Endodermal cell (in vitro differentiated cells): ENCODE results near the gene TRIM24. TPM values are rescaled to one million over a fixed set of nuclear protein-coding genes. Genes with fewer than 3 reads are reported as not detected.

Source experiments
- DNase-seq: peaks from one replicate; pipeline ENCODE4 v3.0.0-alpha.2; 2017
- H3K27ac ChIP-seq: 2 replicates; pipeline ENCODE4 v1.5.1; 2013; ENCODE audit warnings: mild to moderate bottlenecking, low read depth, low read length, moderate library complexity
- H3K27me3 ChIP-seq: 2 replicates; pipeline ENCODE4 v1.6.1; 2013; ENCODE audit warnings: mild to moderate bottlenecking, low read length, moderate library complexity; ENCODE audit not compliant: insufficient read depth, control insufficient read depth, poor library complexity, severe bottlenecking
- H3K36me3 ChIP-seq: 2 replicates; pipeline ENCODE4 v1.7.0; 2013; ENCODE audit warnings: mild to moderate bottlenecking, low read length, moderate library complexity; ENCODE audit not compliant: control insufficient read depth, insufficient read depth
- H3K4me1 ChIP-seq: one replicate; pipeline ENCODE4 v1.7.0; 2013; ENCODE audit warnings: low read length; ENCODE audit not compliant: control insufficient read depth, insufficient read depth
- H3K4me3 ChIP-seq: 2 replicates; pipeline ENCODE4 v1.5.1; 2013; ENCODE audit warnings: mild to moderate bottlenecking, low read length, moderate library complexity
- H3K9ac ChIP-seq: 2 replicates; pipeline ENCODE4 v1.6.1; 2013; ENCODE audit warnings: mild to moderate bottlenecking, low read length, moderate library complexity; ENCODE audit not compliant: poor library complexity, severe bottlenecking; ENCODE audit errors: extremely low read depth
- H3K9me3 ChIP-seq: 2 replicates; pipeline ENCODE4 v1.6.1; 2013; ENCODE audit warnings: mild to moderate bottlenecking, low read length, moderate library complexity; ENCODE audit not compliant: control insufficient read depth
- H3K27ac Mint-ChIP-seq: 2 replicates; pipeline ENCODE4 v1.8.0; 2020; ENCODE audit warnings: mixed read lengths
- H3K27me3 Mint-ChIP-seq: 2 replicates; pipeline ENCODE4 v1.8.0; 2021; ENCODE audit warnings: mild to moderate bottlenecking, mixed read lengths; ENCODE audit not compliant: insufficient read depth
- H3K36me3 Mint-ChIP-seq: 2 replicates; pipeline ENCODE4 v1.8.0; 2020; ENCODE audit warnings: low read depth, mixed read lengths
- H3K4me1 Mint-ChIP-seq: 2 replicates; pipeline ENCODE4 v1.8.0; 2020; ENCODE audit warnings: mixed read lengths
- H3K4me3 Mint-ChIP-seq: 2 replicates; pipeline ENCODE4 v1.8.0; 2020; ENCODE audit warnings: mild to moderate bottlenecking, moderate library complexity, mixed read lengths
- H3K9me3 Mint-ChIP-seq: 2 replicates; pipeline ENCODE4 v1.8.0; 2020; ENCODE audit warnings: mild to moderate bottlenecking, mixed read lengths
- CTCF ChIP-seq: fragments of 200-600 bp; sonication (generic); conservative IDR thresholded peaks from 2 replicates; pipeline ENCODE4 v1.5.0; 2021; ENCODE audit warnings: antibody characterized with exemption, mild to moderate bottlenecking
- WGBS, 2 experiments: methylation state at CpG; one replicate each; pipeline versions ENCODE4 v1.1.5 to v1.1.7; 2013; ENCODE audit warnings: missing lambda C conversion rate in 2 of 2, mixed read lengths in 1 of 2; ENCODE audit not compliant: insufficient coverage in 1 of 2, insufficient read length in 1 of 2; 5-methylcytosine and 5-hydroxymethylcytosine counted together
- total RNA-seq, 2 donors: library from RNA; stranded (reverse); fragmentation: NEBNext Ultra II Directional in 1 of 2; extraction: Animal tissue kit (Norgen Biotek cat#: 25700) in 1 of 2; gene quantifications; 2 replicates in 1 of 2; 3 replicates in 1 of 2; pipeline ENCODE4 v1.2.1, GENCODE V29; 2021

Gene TRIM24
- total RNA-seq, 2 donors from 2014 or later: 62.1 to 70.1 TPM

- H3K27me3 Mint-ChIP-seq: no peaks in the 10 kb centered on the region
- no peak overlapping the region for H3K4me3 Mint-ChIP-seq
- no peaks in the 10 kb centered on the region for H3K36me3 Mint-ChIP-seq
- DNase-seq: peak; percentile 22
- no peak overlapping the region for H3K4me3 ChIP-seq
- no peak overlapping the region for H3K27ac Mint-ChIP-seq
- H3K9ac ChIP-seq: no peak overlapping the region
- no peak for TF ChIP-seq CTCF
- H3K4me1 ChIP-seq: no peaks in the 10 kb centered on the region
- no peaks in the 10 kb centered on the region for H3K9me3 ChIP-seq
- H3K36me3 ChIP-seq: no peaks in the 10 kb centered on the region
- WGBS, 2 experiments: 89 to 94% methylated on average over 3 to 4 of the region's 4 CpGs
- H3K9me3 Mint-ChIP-seq: peaks cover 3% of the 10 kb centered on the region
- no peaks in the 10 kb centered on the region for H3K27me3 ChIP-seq
- peaks cover 20% of the 10 kb centered on the region for H3K4me1 Mint-ChIP-seq
- no peak overlapping the region for H3K27ac ChIP-seq
These were observed 3.8 kb upstream of the TRIM24 start for GRCh38 chr7:138456220-138456619.

GRCh38 chr7:138458576-138459412, 1.3 kb upstream of the TRIM24 start:
- peak; percentile 89 for DNase-seq
- peaks cover 20% of the 10 kb centered on the region for H3K4me1 Mint-ChIP-seq
- WGBS, 2 experiments: 30 to 32% methylated on average over 8 to 18 of the region's 18 CpGs
- H3K4me3 Mint-ChIP-seq: peak overlapping the region; percentile 92
- no peak overlapping the region for H3K9ac ChIP-seq
- H3K4me3 ChIP-seq: peak overlapping the region; percentile 89
- H3K36me3 Mint-ChIP-seq: peaks cover 15% of the 10 kb centered on the region
- H3K27ac Mint-ChIP-seq: peak overlapping the region; percentile 89
- no peak overlapping the region for H3K27ac ChIP-seq
- peaks cover 10% of the 10 kb centered on the region for H3K36me3 ChIP-seq
- H3K4me1 ChIP-seq: no peaks in the 10 kb centered on the region
- H3K9me3 Mint-ChIP-seq: peaks cover 22% of the 10 kb centered on the region
- peaks cover 9% of the 10 kb centered on the region for H3K9me3 ChIP-seq
- TF ChIP-seq CTCF: no peak
- H3K27me3 ChIP-seq: no peaks in the 10 kb centered on the region
- H3K27me3 Mint-ChIP-seq: no peaks in the 10 kb centered on the region

GRCh38 chr7:138459413-138460175, 465 bp upstream of the TRIM24 start:
- peak overlapping the region; percentile 89 for H3K4me3 ChIP-seq
- H3K9ac ChIP-seq: no peak overlapping the region
- H3K27ac Mint-ChIP-seq: peak overlapping the region; percentile 72
- peak overlapping the region; percentile 92 for H3K4me3 Mint-ChIP-seq
- H3K27ac ChIP-seq: no peak overlapping the region
- peak; percentile 40 for TF ChIP-seq CTCF
- peaks cover 20% of the 10 kb centered on the region for H3K36me3 Mint-ChIP-seq
- peak; percentile 99 for DNase-seq
- peaks cover 15% of the 10 kb centered on the region for H3K36me3 ChIP-seq
- peaks cover 22% of the 10 kb centered on the region for H3K4me1 Mint-ChIP-seq
- H3K27me3 Mint-ChIP-seq: no peaks in the 10 kb centered on the region
- no peaks in the 10 kb centered on the region for H3K4me1 ChIP-seq
- H3K9me3 ChIP-seq: peaks cover 9% of the 10 kb centered on the region
- no peaks in the 10 kb centered on the region for H3K27me3 ChIP-seq
- peaks cover 23% of the 10 kb centered on the region for H3K9me3 Mint-ChIP-seq
- 1 to 6% methylated on average over 2 to 31 of the region's 31 CpGs for WGBS, 2 experiments
